T-cell (primary cell): ENCODE data around the gene RAB36. TPM values are rescaled to one million over a fixed set of nuclear protein-coding genes. Genes with fewer than 3 reads are reported as not detected.

Experiments
- ATAC-seq, 4 experiments: fragments of 200-7000 bp in 3 of 4; fragments of 150-1000 bp in 1 of 4; cut with Tn5 transposase; replicated peaks in 1 of 4; 1 replicate in 3 of 4; 2 replicates in 1 of 4; pipeline ENCODE4 v1.10.0; 2021; ENCODE audit warnings: moderate library complexity in 3 of 4, mild to moderate bottlenecking in 2 of 4, moderate number of reproducible peaks in 1 of 4
- CTCF ChIA-PET, 2 donors: fragments of 300-600 bp; sonication (Branson Sonifier 250); formaldehyde crosslinking; loops; one replicate each; lab custom pipeline; 2022; ENCODE audit warnings: antibody characterized with exemption in 2 of 2; lab: Charles Lee
- POLR2A ChIA-PET, 2 donors: fragments of 300-600 bp; sonication (Branson Sonifier 250); formaldehyde crosslinking; loops; one replicate each; lab custom pipeline; 2022; ENCODE audit warnings: antibody characterized with exemption in 2 of 2; lab: Charles Lee
- DNase-seq, 35 experiments: peaks; one replicate each; pipeline versions ENCODE4 v3.0.0 to v3.0.0-alpha.2; 2013 to 2023
- H3K27ac ChIP-seq: one replicate; pipeline ENCODE4 v1.5.1; 2013; ENCODE audit warnings: low read length
- H3K27me3 ChIP-seq, 2 experiments: replicated peaks in 1 of 2; 1 replicate in 1 of 2; 2 replicates in 1 of 2; pipeline versions ENCODE4 v1.6.1 to v1.7.0; 2013; ENCODE audit warnings: low read length in 1 of 2, mixed read lengths in 1 of 2; ENCODE audit not compliant: control insufficient read depth in 2 of 2, insufficient read depth in 2 of 2; ENCODE audit errors: extremely low read depth in 1 of 2
- H3K36me3 ChIP-seq, 2 donors: 1 replicate in 1 of 2; 2 replicates in 1 of 2; pipeline versions ENCODE4 v1.6.1 to v1.7.0; 2013; ENCODE audit warnings: low read length in 1 of 2; ENCODE audit not compliant: control insufficient read depth in 2 of 2, insufficient read depth in 1 of 2; ENCODE audit errors: extremely low read depth in 1 of 2
- H3K4me1 ChIP-seq, 2 experiments: 1 replicate in 1 of 2; 2 replicates in 1 of 2; pipeline versions ENCODE4 v1.6.1 to v1.7.0; 2013; ENCODE audit warnings: low read length in 2 of 2, mixed read lengths in 1 of 2; ENCODE audit not compliant: insufficient read depth in 2 of 2, control insufficient read depth in 1 of 2; ENCODE audit errors: extremely low read depth in 1 of 2
- H3K4me3 ChIP-seq, 2 donors: 1 replicate in 1 of 2; 2 replicates in 1 of 2; pipeline versions ENCODE4 v1.5.1 to v1.7.0; 2013; ENCODE audit warnings: mild to moderate bottlenecking in 2 of 2, low read length in 1 of 2, moderate library complexity in 1 of 2; ENCODE audit not compliant: control insufficient read depth in 1 of 2; ENCODE audit errors: extremely low read depth in 1 of 2
- H3K9me3 ChIP-seq: 2 replicates; pipeline ENCODE4 v1.7.0; 2013
- H3K27ac Mint-ChIP-seq, 2 donors: one replicate each; pipeline ENCODE4 v1.8.0; 2020 to 2021; ENCODE audit warnings: mild to moderate bottlenecking in 2 of 2, mixed read lengths in 2 of 2
- H3K27me3 Mint-ChIP-seq, 2 donors: one replicate each; pipeline ENCODE4 v1.8.0; 2021 to 2022; ENCODE audit warnings: mixed read lengths in 2 of 2
- H3K36me3 Mint-ChIP-seq: one replicate; pipeline ENCODE4 v1.8.0; 2021; ENCODE audit warnings: mixed read lengths
- H3K4me1 Mint-ChIP-seq, 3 donors: one replicate each; pipeline ENCODE4 v1.8.0; 2020 to 2022; ENCODE audit warnings: mixed read lengths in 3 of 3, mild to moderate bottlenecking in 1 of 3
- H3K4me3 Mint-ChIP-seq, 3 donors: one replicate each; pipeline ENCODE4 v1.8.0; 2020 to 2022; ENCODE audit warnings: mild to moderate bottlenecking in 3 of 3, mixed read lengths in 3 of 3, moderate library complexity in 3 of 3
- H3K9me3 Mint-ChIP-seq, 3 donors: one replicate each; pipeline ENCODE4 v1.8.0; 2020 to 2022; ENCODE audit warnings: mixed read lengths in 3 of 3
- WGBS: methylation state at CpG from one replicate; pipeline ENCODE4 v1.1.5; 2013; ENCODE audit warnings: missing lambda C conversion rate; ENCODE audit not compliant: insufficient coverage; 5-methylcytosine and 5-hydroxymethylcytosine counted together
- total RNA-seq, 35 experiments: library from RNA in 6 of 35; stranded (reverse) in 6 of 35; fragments of 120-200 nt in 1 of 35; gene quantifications; one replicate each; pipeline versions ENCODE4 v1.2.1 to v1.2.4 and lab custom pipeline; 2013 to 2026

RAB36 gene
- total RNA-seq, 5 donors from 2014 or later (not counting 1 experiment from before 2014, with no cell fraction given), result 0.18 to 1.8 (median 0.47) TPM

DNA sequence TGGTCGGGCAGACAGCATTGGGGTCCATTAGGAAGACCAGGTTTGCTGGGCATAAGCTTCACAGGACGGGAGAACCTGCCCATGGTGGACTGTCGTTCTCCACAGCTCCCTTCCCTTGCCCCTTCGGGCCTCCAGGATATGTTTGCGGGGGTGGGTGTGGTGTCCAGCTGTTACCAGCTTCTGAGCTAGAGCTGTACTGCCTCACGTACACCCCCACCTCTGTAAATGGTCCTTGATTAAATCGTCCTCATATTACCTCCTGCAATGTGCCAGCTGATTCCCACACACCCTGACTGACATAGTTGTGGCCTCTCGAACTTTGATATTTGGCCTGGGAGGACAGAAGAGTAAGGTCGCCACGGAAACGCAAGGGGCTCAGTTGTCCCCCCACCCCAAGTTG is 18.8 kb downstream of the RAB36 start:
- no peaks in the 10 kb centered on the region for H3K9me3 Mint-ChIP-seq
- H3K27ac Mint-ChIP-seq, result no peak overlapping the region
- Histone ChIP-seq H3K27me3 (peaks cover 0 to 7% of the 10 kb centered on the region in 2 experiments), H3K4me1 (no peaks in the 10 kb centered on the region), H3K9me3 (no peaks in the 10 kb centered on the region), H3K4me3 (no peak overlapping the region), H3K27ac (no peak overlapping the region), H3K36me3 (peaks cover 0 to under 1% of the 10 kb centered on the region in 2 donors)
- ATAC-seq, result no peak
- ChIA-PET CTCF (interaction anchor here in 1 of 2 donors (0.9 kb wide), 1 partner anchor 118 kb away, joined by 3 read pairs; no protein-coding TSS in a partner anchor), POLR2A (no interaction called here)
- DNase-seq, result no peak
- 85% methylated on average over 7 of the region's 11 CpGs for WGBS
- H3K4me1 Mint-ChIP-seq, result no peaks in the 10 kb centered on the region
- no peaks in the 10 kb centered on the region for H3K36me3 Mint-ChIP-seq
- H3K4me3 Mint-ChIP-seq, result no peak overlapping the region
- H3K27me3 Mint-ChIP-seq, result no peaks in the 10 kb centered on the region

- no peak overlapping the region for H3K27ac ChIP-seq
- no peak for DNase-seq
- H3K36me3 ChIP-seq, result no peaks in the 10 kb centered on the region
- Mint-ChIP-seq H3K27me3 (no peaks in the 10 kb centered on the region), H3K36me3 (no peaks in the 10 kb centered on the region), H3K4me3 (no peak overlapping the region), H3K9me3 (no peaks in the 10 kb centered on the region), H3K4me1 (no peaks in the 10 kb centered on the region), H3K27ac (no peak overlapping the region)
- 82% methylated on average over 3 of the region's 6 CpGs for WGBS
- peaks cover 0 to 7% of the 10 kb centered on the region in 2 experiments for H3K27me3 ChIP-seq
- ChIA-PET POLR2A (no interaction called here), CTCF (interaction anchor here in 1 of 2 donors (0.7 kb wide), 1 partner anchor 130 kb away, joined by 6 read pairs; no protein-coding TSS in a partner anchor)
- no peaks in the 10 kb centered on the region for H3K4me1 ChIP-seq
- no peak for ATAC-seq
- H3K4me3 ChIP-seq, result no peak overlapping the region
- no peaks in the 10 kb centered on the region for H3K9me3 ChIP-seq
These were observed 21.0 kb downstream of the RAB36 start for GRCh38 chr22:23166042-23166831.

GRCh38 chr22:23166841-23167616 is 21.8 kb downstream of the RAB36 start:
- Histone ChIP-seq H3K4me1 (no peaks in the 10 kb centered on the region), H3K9me3 (no peaks in the 10 kb centered on the region), H3K27me3 (peaks cover 0 to 7% of the 10 kb centered on the region in 2 experiments), H3K27ac (no peak overlapping the region), H3K36me3 (no peaks in the 10 kb centered on the region), H3K4me3 (no peak overlapping the region)
- no peaks in the 10 kb centered on the region for H3K36me3 Mint-ChIP-seq
- no peak overlapping the region for H3K27ac Mint-ChIP-seq
- H3K9me3 Mint-ChIP-seq, result no peaks in the 10 kb centered on the region
- no peaks in the 10 kb centered on the region for H3K4me1 Mint-ChIP-seq
- H3K27me3 Mint-ChIP-seq, result no peaks in the 10 kb centered on the region
- ChIA-PET CTCF (no interaction called here), POLR2A (no interaction called here)
- no peak for ATAC-seq
- WGBS, result 66% methylated on average over 7 of the region's 10 CpGs
- H3K4me3 Mint-ChIP-seq, result no peak overlapping the region
- DNase-seq, result no peak

DNA sequence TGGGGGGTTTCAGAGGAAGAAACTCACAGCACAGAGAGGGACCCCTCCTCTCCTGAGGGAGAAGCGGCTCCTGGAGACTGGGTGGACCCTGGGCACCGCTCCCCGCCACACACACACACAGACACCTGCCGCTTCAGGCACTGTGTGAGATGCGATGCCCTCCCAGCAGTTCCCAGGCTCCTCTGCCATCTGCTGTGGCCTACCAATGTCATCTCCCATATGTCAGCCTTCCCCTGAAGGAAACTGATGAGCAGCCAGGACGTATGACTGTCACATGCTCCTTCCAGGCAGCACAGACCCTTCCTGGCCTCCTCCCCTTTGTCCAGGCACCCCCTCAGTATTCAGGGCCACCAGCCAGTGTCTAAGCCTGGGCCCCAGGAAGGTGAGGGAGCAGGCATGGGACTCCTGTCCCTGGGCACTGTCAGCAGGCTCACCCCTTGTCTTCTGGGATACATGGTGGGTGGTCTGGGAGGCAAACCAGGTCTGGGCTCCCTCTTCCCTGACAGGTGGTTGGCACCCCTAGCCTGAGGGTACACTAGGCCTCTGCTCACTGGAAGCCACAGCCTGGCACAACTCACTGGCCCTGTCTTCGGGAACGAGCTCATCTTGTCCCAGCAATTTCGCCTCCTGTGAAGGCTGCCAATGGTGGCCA is 23.2 kb downstream of the RAB36 start:
- Histone ChIP-seq H3K4me3 (no peak overlapping the region), H3K27me3 (peaks cover 0 to 7% of the 10 kb centered on the region in 2 experiments), H3K4me1 (no peaks in the 10 kb centered on the region), H3K9me3 (no peaks in the 10 kb centered on the region), H3K36me3 (no peaks in the 10 kb centered on the region), H3K27ac (no peak overlapping the region)
- no peak for ATAC-seq
- Mint-ChIP-seq H3K27ac (no peak overlapping the region), H3K4me3 (no peak overlapping the region), H3K4me1 (no peaks in the 10 kb centered on the region), H3K36me3 (no peaks in the 10 kb centered on the region), H3K27me3 (no peaks in the 10 kb centered on the region), H3K9me3 (no peaks in the 10 kb centered on the region)
- no peak for DNase-seq
- ChIA-PET CTCF (no interaction called here), POLR2A (no interaction called here)
- WGBS, result 93% methylated on average over 8 of the region's 9 CpGs

DNA sequence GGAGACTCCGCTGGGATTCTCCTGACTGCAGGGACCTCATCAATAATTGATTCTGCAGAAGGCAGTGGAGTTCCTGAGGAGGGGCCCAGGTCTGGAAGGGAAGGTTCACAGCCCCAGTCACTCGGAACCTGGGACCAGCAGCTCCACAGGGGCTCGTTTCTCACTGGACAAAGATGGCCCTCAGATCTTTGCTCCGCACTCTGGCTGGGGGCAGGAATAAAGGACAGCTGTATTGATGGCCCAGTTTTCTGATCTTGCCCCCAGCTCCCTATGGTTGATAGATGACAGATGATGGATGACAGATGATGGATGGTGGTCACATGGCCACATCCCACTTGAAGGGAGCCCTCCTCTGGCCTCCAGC is 23.7 kb downstream of the RAB36 start:
- POLR2A ChIA-PET, result no interaction called here

More for the DNA sequence above, 23.7 kb downstream of the RAB36 start:
- Mint-ChIP-seq H3K36me3 (no peaks in the 10 kb centered on the region), H3K4me1 (peaks cover 2 to 4% (median 3%) of the 10 kb centered on the region in 3 donors), H3K27me3 (no peaks in the 10 kb centered on the region), H3K9me3 (no peaks in the 10 kb centered on the region), H3K4me3 (no peak overlapping the region), H3K27ac (no peak overlapping the region)
- CTCF ChIA-PET, result no interaction called here
- Histone ChIP-seq H3K27me3 (peaks cover 0 to 7% of the 10 kb centered on the region in 2 experiments), H3K4me3 (no peak overlapping the region), H3K27ac (no peak overlapping the region), H3K4me1 (peaks cover 0 to 1% of the 10 kb centered on the region in 2 experiments), H3K36me3 (no peaks in the 10 kb centered on the region), H3K9me3 (no peaks in the 10 kb centered on the region)
- WGBS, result 71% methylated on average over 3 of the region's 4 CpGs
- DNase-seq, result no peak
- no peak for ATAC-seq
